ENCODE measurements around the gene EXOC7. TPM values are rescaled to one million over a fixed set of nuclear protein-coding genes. Genes with fewer than 3 reads are reported as not detected.

The EXOC7 gene
- total RNA-seq, 4 donors from 2014 or later, result 88.0 to 143 (median 105) TPM

- Histone ChIP-seq H3K36me3 (peaks cover 0 to 15% (median 7%) of the 10 kb centered on the region in 4 donors), H3K27ac (no peak overlapping the region), H3K4me3 (no peak overlapping the region), H3K9me3 (no peaks in the 10 kb centered on the region), H3K27me3 (peaks cover 31% of the 10 kb centered on the region), H3K4me1 (no peaks in the 10 kb centered on the region)
- DNase-seq, result no peak
- TF ChIP-seq POLR2A (IDR thresholded peaks at IDR 0.05) (no peak), EP300 (IDR thresholded peaks at IDR 0.05; ENCODE audit: low read depth) (no peak), CTCF (IDR thresholded peaks at IDR 0.05) (no peak), POLR2AphosphoS5 (IDR thresholded peaks at IDR 0.05) (no peak)
- intact Hi-C loops (cut with DNase I; ENCODE audit: low total_unique reads), result no loop called here
- 87 to 88% methylated on average over 6 to 20 of the region's 20 CpGs for WGBS, 2 donors (ENCODE audit: low coverage in 1 of 2)
- in situ Hi-C loops (cut with MboI; ENCODE audit: low pct_ligation_motif_present in 1 of 4, low pct_unique_long_range_greater_than_20kb in 1 of 4, low sequenced_read_pairs in 3 of 4), result no loop called here
Observed at GRCh38 chr17:76082326-76083251, 21.0 kb downstream of the EXOC7 start.

- intact Hi-C loops (cut with DNase I; ENCODE audit: low total_unique reads), result no loop called here
- 73% methylated on average over 27 of the region's 27 CpGs; no CpG with 5 or more reads in 1 of the 2 donors for WGBS, 2 donors (ENCODE audit: low coverage in 1 of 2)
- in situ Hi-C loops (cut with MboI; ENCODE audit: low pct_ligation_motif_present in 1 of 4, low pct_unique_long_range_greater_than_20kb in 1 of 4, low sequenced_read_pairs in 3 of 4), result no loop called here
Observed at GRCh38 chr17:76081295-76082210, 22.0 kb downstream of the EXOC7 start.

GRCh38 chr17:76080768-76081287, 22.8 kb downstream of the EXOC7 start:
- Histone ChIP-seq H3K9me3 (no peaks in the 10 kb centered on the region), H3K27me3 (peaks cover 49% of the 10 kb centered on the region), H3K4me3 (no peak overlapping the region), H3K27ac (no peak overlapping the region), H3K4me1 (peaks cover 7 to 15% (median 13%) of the 10 kb centered on the region in 4 donors), H3K36me3 (peaks cover 0 to 13% (median 4%) of the 10 kb centered on the region in 4 donors)
- DNase-seq, result no peak
- 56% methylated on average over 6 of the region's 6 CpGs; no CpG with 5 or more reads in 1 of the 2 donors for WGBS, 2 donors (ENCODE audit: low coverage in 1 of 2)
- TF ChIP-seq EP300 (IDR thresholded peaks at IDR 0.05; ENCODE audit: low read depth) (no peak), CTCF (IDR thresholded peaks at IDR 0.05) (no peak), POLR2A (IDR thresholded peaks at IDR 0.05) (no peak), POLR2AphosphoS5 (IDR thresholded peaks at IDR 0.05) (no peak)
- intact Hi-C loops (cut with DNase I; ENCODE audit: low total_unique reads) (no loop called here), in situ Hi-C loops (cut with MboI; ENCODE audit: low pct_ligation_motif_present in 1 of 4, low pct_unique_long_range_greater_than_20kb in 1 of 4, low sequenced_read_pairs in 3 of 4) (no loop called here)

More at GRCh38 chr17:76081295-76082210, 22.0 kb downstream of the EXOC7 start:
- no peak overlapping the region for H3K27ac ChIP-seq
- no peak for DNase-seq
- H3K4me3 ChIP-seq, result no peak overlapping the region
- H3K9me3 ChIP-seq, result no peaks in the 10 kb centered on the region
- H3K27me3 ChIP-seq, result peaks cover 41% of the 10 kb centered on the region
- TF ChIP-seq POLR2A (IDR thresholded peaks at IDR 0.05) (no peak), CTCF (IDR thresholded peaks at IDR 0.05) (no peak), EP300 (IDR thresholded peaks at IDR 0.05; ENCODE audit: low read depth) (no peak), POLR2AphosphoS5 (IDR thresholded peaks at IDR 0.05) (no peak)
- peaks cover under 1 to 8% (median 7%) of the 10 kb centered on the region in 4 donors for H3K4me1 ChIP-seq
- H3K36me3 ChIP-seq, result peaks cover 0 to 13% (median 6%) of the 10 kb centered on the region in 4 donors
